GM21390 (cell line): ENCODE results near the gene RALGPS1.
"Not testable (repeated sequence)": the region's sequence is repeated elsewhere in the genome, so short reads cannot be mapped to it uniquely, and the experiment has no call there.

ENCODE experiments used
- ATAC-seq: cut with Tn5 transposase; IDR thresholded peaks from one replicate; pipeline ENCODE4 v1.9.1; 2021; ENCODE audit not compliant: unreplicated experiment

RALGPS1 gene

GRCh38 chr9:127167560-127168326 lies 253.2 kb downstream of the RALGPS1 start:
- ATAC-seq = no peak

- ATAC-seq = no peak
These were observed 254.4 kb downstream of the RALGPS1 start for GRCh38 chr9:127168756-127169574.

- no peak for ATAC-seq
These were observed 254.9 kb downstream of the RALGPS1 start for GRCh38 chr9:127169575-127169883.

GRCh38 chr9:127170103-127170502 lies 255.5 kb downstream of the RALGPS1 start:
- no peak for ATAC-seq

GRCh38 chr9:127170652-127171051 lies 256.1 kb downstream of the RALGPS1 start:
- no peak for ATAC-seq

- not testable (repeated sequence) for ATAC-seq
These were observed 256.8 kb downstream of the RALGPS1 start for GRCh38 chr9:127171348-127171747.

GRCh38 chr9:127172066-127172707 lies 257.6 kb downstream of the RALGPS1 start:
- ATAC-seq = no peak

GRCh38 chr9:127173063-127173462 lies 258.5 kb downstream of the RALGPS1 start:
- ATAC-seq = no peak

- ATAC-seq = no peak
These were observed 260.1 kb downstream of the RALGPS1 start for GRCh38 chr9:127174386-127175318.

GRCh38 chr9:127175319-127175715 lies 260.7 kb downstream of the RALGPS1 start:
- no peak for ATAC-seq

GRCh38 chr9:127175764-127176163 lies 261.2 kb downstream of the RALGPS1 start:
- ATAC-seq = no peak

- no peak for ATAC-seq
These were observed 262.0 kb downstream of the RALGPS1 start for GRCh38 chr9:127176631-127177030.

- no peak for ATAC-seq
These were observed 262.6 kb downstream of the RALGPS1 start for GRCh38 chr9:127177231-127177630.

- ATAC-seq = no peak
These were observed 263.2 kb downstream of the RALGPS1 start for GRCh38 chr9:127177665-127178265.

- ATAC-seq = no peak
These were observed 264.4 kb downstream of the RALGPS1 start for GRCh38 chr9:127178686-127179632.

- ATAC-seq = no peak
These were observed 265.3 kb downstream of the RALGPS1 start for GRCh38 chr9:127179633-127180441.

- ATAC-seq = no peak
These were observed 266.1 kb downstream of the RALGPS1 start for GRCh38 chr9:127180457-127181314.

- no peak for ATAC-seq
These were observed 266.7 kb downstream of the RALGPS1 start for GRCh38 chr9:127181315-127181580.
